Duodenal mucosa (tissue), 2 donors: ENCODE results near the gene CLDN16.

ENCODE experiments used
- H3K27ac ChIP-seq: one replicate; pipeline ENCODE4 v1.7.0; 2013; ENCODE audit warnings: low read depth, low read length
- H3K27me3 ChIP-seq, 2 donors: one replicate each; pipeline ENCODE4 v1.7.0; 2013; ENCODE audit warnings: low read length in 2 of 2, control low read depth in 1 of 2; ENCODE audit not compliant: insufficient read depth in 2 of 2, control insufficient read depth in 1 of 2
- H3K36me3 ChIP-seq, 2 donors: one replicate each; pipeline ENCODE4 v1.7.0; 2013; ENCODE audit warnings: low read length in 2 of 2, control low read depth in 1 of 2; ENCODE audit not compliant: insufficient read depth in 2 of 2, control insufficient read depth in 1 of 2
- H3K4me1 ChIP-seq, 2 donors: one replicate each; pipeline ENCODE4 v1.7.0; 2013; ENCODE audit warnings: low read length in 2 of 2, control low read depth in 1 of 2; ENCODE audit not compliant: insufficient read depth in 2 of 2, control insufficient read depth in 1 of 2
- H3K4me3 ChIP-seq, 2 donors: one replicate each; pipeline ENCODE4 v1.7.0; 2013; ENCODE audit warnings: low read length in 2 of 2, low read depth in 1 of 2
- H3K9ac ChIP-seq, 2 donors: one replicate each; pipeline ENCODE4 v1.7.0; 2013; ENCODE audit warnings: low read length in 2 of 2, low read depth in 1 of 2
- H3K9me3 ChIP-seq, 2 donors: one replicate each; pipeline ENCODE4 v1.7.0; 2013; ENCODE audit warnings: low read length in 2 of 2, control low read depth in 1 of 2; ENCODE audit not compliant: control insufficient read depth in 1 of 2

The CLDN16 gene

DNA sequence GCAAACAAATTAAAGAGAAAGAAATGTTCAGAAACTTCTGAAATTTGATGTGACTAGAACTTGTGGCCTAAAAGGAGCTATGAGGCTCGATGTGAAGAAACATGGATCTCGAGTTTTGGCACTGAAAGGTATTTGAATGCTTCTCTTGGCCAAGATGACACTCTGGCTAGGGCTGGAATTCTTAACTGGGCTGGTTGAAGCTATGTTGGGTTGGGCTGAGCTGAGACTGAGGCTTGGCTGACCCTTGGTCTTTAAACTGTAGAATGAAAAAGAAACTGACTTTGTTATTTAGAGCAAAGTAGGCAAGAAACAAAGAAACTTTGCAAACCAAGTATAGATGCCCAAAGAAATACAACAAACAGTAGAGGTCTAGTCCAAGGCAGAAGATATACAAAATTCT lies 28.1 kb upstream of the CLDN16 start:
- no peaks in the 10 kb centered on the region for H3K4me1 ChIP-seq
- no peaks in the 10 kb centered on the region for H3K27me3 ChIP-seq
- H3K27ac ChIP-seq, result no peak overlapping the region
- no peaks in the 10 kb centered on the region for H3K9me3 ChIP-seq
- H3K36me3 ChIP-seq, result no peaks in the 10 kb centered on the region
- H3K9ac ChIP-seq, result no peak overlapping the region
- no peak overlapping the region for H3K4me3 ChIP-seq

DNA sequence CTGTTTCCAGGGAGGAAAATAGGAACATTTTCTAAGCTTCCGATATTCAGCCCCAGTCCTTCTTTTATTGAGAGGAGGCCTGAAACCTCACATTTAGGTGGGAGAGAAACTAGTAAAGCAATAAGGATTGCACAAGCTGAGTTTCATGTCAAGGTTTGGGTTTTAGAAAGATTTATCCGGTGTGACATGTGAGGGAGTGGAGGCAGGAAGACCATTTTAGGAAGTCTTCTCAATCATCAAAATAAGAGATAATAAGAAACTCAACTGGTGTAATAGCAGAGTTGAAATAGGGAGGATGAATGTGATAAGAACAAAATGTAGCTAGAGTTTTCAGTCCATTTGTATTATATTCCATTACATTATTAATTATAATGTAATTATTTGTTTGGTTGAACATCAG lies 27.7 kb upstream of the CLDN16 start:
- no peaks in the 10 kb centered on the region for H3K4me1 ChIP-seq
- no peak overlapping the region for H3K27ac ChIP-seq

DNA sequence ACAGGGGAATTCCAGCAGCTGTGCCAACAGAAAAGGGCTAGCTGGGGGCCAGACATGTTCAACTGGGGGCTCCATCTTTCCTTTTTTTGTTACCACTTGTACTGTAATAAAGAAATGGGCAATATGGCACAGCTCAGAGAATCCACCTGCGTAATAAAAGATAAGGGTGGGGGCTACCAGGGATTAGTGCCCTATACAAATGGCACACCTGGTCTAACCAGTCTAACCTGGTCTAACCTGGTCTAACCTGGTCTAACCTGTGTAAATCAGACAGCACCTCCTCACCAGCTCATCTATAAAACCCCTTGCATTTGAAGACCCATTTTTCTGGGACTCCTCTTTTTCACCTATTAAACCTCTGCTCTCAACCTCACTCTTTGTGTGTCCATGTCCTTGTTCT lies 26.2 kb upstream of the CLDN16 start:
- no peaks in the 10 kb centered on the region for H3K27me3 ChIP-seq
- H3K9ac ChIP-seq, result no peak overlapping the region
- no peak overlapping the region for H3K27ac ChIP-seq

More for the DNA sequence above, 27.7 kb upstream of the CLDN16 start:
- Histone ChIP-seq H3K4me3 (no peak overlapping the region), H3K36me3 (no peaks in the 10 kb centered on the region), H3K9ac (no peak overlapping the region), H3K27me3 (no peaks in the 10 kb centered on the region), H3K9me3 (no peaks in the 10 kb centered on the region)

DNA sequence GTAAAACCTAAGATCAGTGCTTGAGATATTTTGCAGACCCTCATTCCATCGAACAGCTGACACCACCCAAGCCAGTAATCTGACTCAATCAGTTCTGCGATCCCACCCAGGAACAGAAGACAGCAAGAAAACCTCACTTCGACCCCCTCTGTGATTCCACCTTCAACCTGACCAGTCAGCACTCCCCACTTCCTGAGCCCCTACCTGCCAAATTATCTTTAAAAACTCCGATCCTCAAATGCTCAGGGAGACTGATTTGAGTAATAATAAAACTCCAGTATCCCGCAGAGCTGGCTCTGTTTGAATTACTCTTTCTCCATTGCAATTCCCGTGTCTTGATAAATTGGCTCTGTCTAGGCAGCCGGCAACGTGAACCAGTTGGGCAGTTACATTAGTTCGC lies 25.7 kb upstream of the CLDN16 start:
- Histone ChIP-seq H3K9me3 (no peaks in the 10 kb centered on the region), H3K27ac (no peak overlapping the region), H3K4me1 (no peaks in the 10 kb centered on the region), H3K36me3 (no peaks in the 10 kb centered on the region), H3K4me3 (no peak overlapping the region), H3K27me3 (no peaks in the 10 kb centered on the region), H3K9ac (no peak overlapping the region)

More for the DNA sequence above, 26.2 kb upstream of the CLDN16 start:
- Histone ChIP-seq H3K4me3 (no peak overlapping the region), H3K9me3 (no peaks in the 10 kb centered on the region), H3K36me3 (no peaks in the 10 kb centered on the region), H3K4me1 (no peaks in the 10 kb centered on the region)

DNA sequence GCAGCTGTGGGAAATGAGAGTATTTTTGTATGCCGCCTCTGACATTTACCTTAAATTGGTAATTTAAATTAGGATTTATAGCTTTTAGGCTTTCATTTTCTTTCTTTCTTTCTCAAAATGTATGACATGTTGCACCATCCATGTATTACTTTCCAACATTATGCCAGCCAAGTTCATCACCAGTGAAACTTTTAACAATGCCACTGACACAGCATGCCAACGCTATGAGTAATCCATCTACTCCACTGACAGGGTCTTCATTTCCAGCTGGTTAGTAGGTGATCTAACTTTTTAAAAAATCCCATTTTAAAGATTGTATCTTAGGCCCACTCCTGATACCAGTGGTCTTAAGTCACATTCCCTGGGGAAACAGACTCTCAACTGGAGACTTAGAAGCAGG lies 21.8 kb upstream of the CLDN16 start:
- no peaks in the 10 kb centered on the region for H3K4me1 ChIP-seq

DNA sequence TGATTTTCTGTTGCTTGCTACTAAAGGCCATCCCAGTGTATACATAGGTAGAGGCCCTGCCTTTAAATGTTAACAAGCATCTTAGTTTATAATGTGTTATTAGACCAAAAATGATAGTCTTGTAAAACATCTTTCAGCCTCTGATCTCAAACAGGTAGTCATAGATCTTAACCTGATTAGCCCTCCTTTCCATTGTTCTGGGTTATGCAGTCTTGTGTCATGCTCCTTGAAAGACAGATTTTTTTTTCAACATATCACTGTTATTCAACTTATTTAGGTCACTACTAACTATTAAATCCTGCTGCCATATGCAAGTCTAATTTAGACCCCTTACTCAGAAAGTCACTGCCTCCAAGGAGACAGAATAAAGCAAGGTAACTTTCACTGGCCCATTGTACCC lies 19.1 kb upstream of the CLDN16 start:
- Histone ChIP-seq H3K36me3 (no peaks in the 10 kb centered on the region), H3K4me1 (no peaks in the 10 kb centered on the region), H3K27me3 (no peaks in the 10 kb centered on the region), H3K27ac (no peak overlapping the region), H3K4me3 (no peak overlapping the region), H3K9ac (no peak overlapping the region), H3K9me3 (no peaks in the 10 kb centered on the region)

More for the DNA sequence above, 21.8 kb upstream of the CLDN16 start:
- Histone ChIP-seq H3K27me3 (no peaks in the 10 kb centered on the region), H3K36me3 (no peaks in the 10 kb centered on the region), H3K27ac (no peak overlapping the region), H3K9ac (no peak overlapping the region), H3K9me3 (no peaks in the 10 kb centered on the region), H3K4me3 (no peak overlapping the region)

DNA sequence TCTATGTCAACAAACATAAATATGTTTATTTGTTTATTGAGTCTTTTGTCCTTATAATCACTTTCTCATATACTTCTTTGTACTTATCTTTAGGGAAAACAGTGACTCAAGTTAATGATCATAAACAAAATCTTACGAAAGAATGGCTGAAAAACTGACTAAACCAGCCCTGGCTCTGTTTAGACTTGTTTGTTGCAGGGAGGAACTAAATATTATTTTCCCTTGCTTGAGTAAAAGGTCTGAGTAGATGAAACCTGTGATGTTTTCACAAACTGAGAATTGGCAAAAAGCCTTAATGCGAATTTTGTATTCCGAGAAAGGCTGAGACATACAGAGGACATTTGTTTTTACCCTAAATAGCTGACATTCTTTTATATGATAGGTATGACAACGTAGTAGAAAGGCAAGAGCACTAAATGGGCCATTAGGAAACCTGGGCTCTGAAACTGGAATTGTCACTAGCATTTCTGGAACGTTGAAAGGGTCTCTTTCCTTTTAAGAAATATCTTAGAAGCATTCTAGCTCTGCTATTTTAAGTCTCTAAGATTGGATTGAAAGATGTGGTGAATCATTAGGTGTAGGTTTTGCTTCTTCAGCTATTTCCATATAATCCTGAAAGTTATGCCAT lies 18.2 kb upstream of the CLDN16 start:
- Histone ChIP-seq H3K36me3 (no peaks in the 10 kb centered on the region), H3K27ac (no peak overlapping the region), H3K27me3 (no peaks in the 10 kb centered on the region), H3K4me3 (no peak overlapping the region), H3K9me3 (no peaks in the 10 kb centered on the region), H3K9ac (no peak overlapping the region), H3K4me1 (no peaks in the 10 kb centered on the region)

DNA sequence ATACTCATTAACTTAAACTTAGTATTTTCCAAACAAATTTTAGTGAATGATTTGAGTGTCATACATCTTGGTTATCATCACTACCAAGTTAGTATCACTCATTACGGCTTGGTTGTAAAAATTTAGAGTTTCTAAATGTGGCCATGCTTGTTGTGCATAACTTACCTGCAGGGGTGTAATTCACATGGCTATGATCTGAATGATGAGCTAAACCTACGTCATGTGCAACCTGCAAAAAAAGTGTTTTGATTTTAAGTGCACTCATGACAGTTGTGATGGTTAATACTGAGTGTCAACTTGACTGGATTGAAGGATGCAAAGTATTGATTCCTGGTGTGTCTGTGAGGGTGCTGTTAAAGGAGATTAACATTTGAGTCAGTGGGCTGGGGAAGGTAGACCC lies 17.6 kb upstream of the CLDN16 start:
- Histone ChIP-seq H3K36me3 (no peaks in the 10 kb centered on the region), H3K27me3 (no peaks in the 10 kb centered on the region), H3K4me3 (no peak overlapping the region), H3K27ac (no peak overlapping the region), H3K4me1 (peaks cover 0 to 5% of the 10 kb centered on the region in 2 donors), H3K9me3 (no peaks in the 10 kb centered on the region), H3K9ac (no peak overlapping the region)

DNA sequence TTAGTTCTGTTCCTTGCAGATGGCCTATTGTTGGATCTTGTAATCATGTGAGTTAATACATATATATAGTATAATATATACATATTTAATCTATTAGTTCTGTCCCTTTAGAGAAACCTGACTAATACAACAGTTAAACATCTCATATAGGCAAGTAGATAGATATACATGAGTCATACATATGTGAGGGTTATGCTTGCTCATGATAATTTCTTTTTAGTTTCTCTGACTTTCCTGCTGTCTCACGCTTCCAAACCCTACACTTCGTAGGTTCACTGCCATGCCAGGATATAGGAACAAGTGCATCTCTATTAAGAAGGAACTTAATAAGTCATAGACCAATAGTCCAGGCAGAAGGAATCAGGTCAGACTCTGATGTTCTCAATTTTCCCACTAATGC lies 16.8 kb upstream of the CLDN16 start:
- Histone ChIP-seq H3K9ac (no peak overlapping the region), H3K4me3 (no peak overlapping the region), H3K27me3 (no peaks in the 10 kb centered on the region), H3K36me3 (no peaks in the 10 kb centered on the region), H3K9me3 (no peaks in the 10 kb centered on the region), H3K27ac (no peak overlapping the region), H3K4me1 (peaks cover 0 to 6% of the 10 kb centered on the region in 2 donors)

DNA sequence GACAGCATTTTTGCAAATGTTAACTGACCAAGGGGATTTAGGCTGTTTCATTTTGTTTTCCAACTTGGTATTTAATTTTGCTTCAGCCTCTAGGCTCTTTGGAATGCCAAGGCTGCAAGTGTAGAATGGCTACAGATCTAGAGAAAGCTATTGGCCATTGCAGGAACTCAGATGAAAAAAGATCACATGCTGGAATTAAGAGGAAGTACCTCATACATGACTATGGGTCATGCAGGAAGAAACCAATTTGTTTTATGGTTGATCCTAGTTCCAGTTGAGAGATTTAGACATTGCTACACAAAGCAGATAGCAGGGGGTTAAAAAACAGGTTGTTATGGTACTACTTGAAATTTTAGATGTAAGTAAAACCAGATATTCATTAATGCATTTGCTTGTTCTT lies 12.7 kb upstream of the CLDN16 start:
- H3K27me3 ChIP-seq, result no peaks in the 10 kb centered on the region
- no peak overlapping the region for H3K4me3 ChIP-seq
- peaks cover 0 to 6% of the 10 kb centered on the region in 2 donors for H3K4me1 ChIP-seq
- H3K27ac ChIP-seq, result no peak overlapping the region
- H3K9ac ChIP-seq, result no peak overlapping the region
- no peaks in the 10 kb centered on the region for H3K9me3 ChIP-seq
- H3K36me3 ChIP-seq, result no peaks in the 10 kb centered on the region

DNA sequence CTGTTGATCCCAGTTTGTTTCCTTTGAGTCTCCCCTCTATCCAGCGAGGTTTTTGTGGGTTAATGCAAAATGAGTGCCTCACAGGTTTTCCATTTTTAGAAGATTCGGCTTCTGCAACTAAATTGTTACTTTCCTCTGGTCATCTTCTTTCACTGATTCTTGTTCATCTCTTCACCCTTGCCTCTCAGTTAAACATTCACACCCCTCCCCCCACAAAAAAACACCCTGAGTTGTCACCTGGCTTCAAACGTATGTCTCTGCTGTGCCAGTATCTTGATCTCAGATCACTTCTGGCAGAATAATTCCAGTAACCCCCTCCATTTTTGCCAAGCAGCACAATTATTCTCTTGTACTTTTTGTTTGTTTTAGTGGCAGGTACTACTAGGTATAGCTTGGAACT lies 12.3 kb upstream of the CLDN16 start:
- Histone ChIP-seq H3K27ac (no peak overlapping the region), H3K9me3 (no peaks in the 10 kb centered on the region), H3K4me3 (no peak overlapping the region), H3K36me3 (no peaks in the 10 kb centered on the region), H3K27me3 (no peaks in the 10 kb centered on the region), H3K9ac (no peak overlapping the region), H3K4me1 (peaks cover 0 to 6% of the 10 kb centered on the region in 2 donors)
